HG03135 (cell line): Measurements from ENCODE around the gene TULP3.
A peak's percentile ranks its signal among the peaks of the same experiment; 100 is the strongest.

ENCODE experiments used
- ATAC-seq: cut with Tn5 transposase; IDR thresholded peaks from one replicate; pipeline ENCODE4 v1.9.1; 2021; ENCODE audit warnings: mild to moderate bottlenecking, moderate library complexity; ENCODE audit not compliant: unreplicated experiment

Gene TULP3

GRCh38 chr12:2877047-2877952 lies 13.4 kb upstream of the TULP3 start, which contains the start of the genes FOXM1 and RHNO1:
TSS of gene FOXM1 (minus strand) at chr12:2877174. CDS start at chr12:2874478, 2,696 bp downstream.
TSS of gene RHNO1 (plus strand) at chr12:2877223. CDS start at chr12:2885367, 8,144 bp downstream.
- peak; percentile 66 for ATAC-seq

DNA sequence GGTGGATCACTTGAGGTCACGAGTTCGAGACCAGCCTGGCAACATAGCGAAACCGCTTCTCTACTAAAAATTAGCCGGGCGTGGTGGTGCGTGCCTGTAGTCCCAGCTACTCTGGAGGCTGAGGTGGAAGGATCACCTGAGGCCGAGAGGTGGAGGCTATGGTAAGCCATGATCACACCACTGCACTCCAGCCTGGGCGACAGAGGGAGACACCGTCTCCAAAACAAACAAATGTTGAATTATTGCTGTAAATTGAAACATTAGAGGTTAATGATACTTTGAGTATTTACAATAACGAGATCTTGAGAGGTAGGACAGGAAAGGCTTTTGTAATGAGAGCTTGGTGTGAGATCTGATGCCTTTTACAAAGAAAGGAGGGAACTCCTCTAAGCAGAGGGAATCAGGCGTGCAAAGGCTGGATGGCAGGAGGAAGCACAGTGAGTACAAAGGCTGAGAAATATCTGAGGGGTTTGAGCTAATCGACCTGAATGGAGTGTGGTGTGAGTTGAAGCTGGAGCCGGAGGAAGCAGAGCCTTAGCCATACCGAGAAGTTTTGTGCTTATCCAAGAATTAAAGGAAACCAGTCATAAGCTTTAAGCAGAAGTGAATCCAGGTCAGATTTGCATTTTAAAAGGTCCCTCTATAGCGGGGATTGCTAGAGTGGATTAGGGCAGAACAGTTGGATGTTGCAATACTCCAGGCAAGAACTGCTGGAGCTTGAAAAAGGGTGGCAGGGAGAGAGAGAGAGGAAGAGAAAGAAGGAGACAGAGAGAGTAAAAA lies 12.5 kb upstream of the TULP3 start:
- ATAC-seq, result no peak

- no peak for ATAC-seq
Observed at GRCh38 chr12:2879853-2880252, 10.8 kb upstream of the TULP3 start.

- no peak for ATAC-seq
Observed at GRCh38 chr12:2884810-2885209, 5.9 kb upstream of the TULP3 start.

GRCh38 chr12:2886768-2887450 lies 3.8 kb upstream of the TULP3 start:
- no peak for ATAC-seq

- ATAC-seq, result no peak
Observed at GRCh38 chr12:2890001-2890387, 697 bp upstream of the TULP3 start.

GRCh38 chr12:2891240-2892053 lies 756 bp downstream of the TULP3 start:
- ATAC-seq, result peak; percentile 10

GRCh38 chr12:2892246-2892645 lies 1.6 kb downstream of the TULP3 start:
- no peak for ATAC-seq

- no peak for ATAC-seq
Observed at GRCh38 chr12:2893007-2893406, 2.3 kb downstream of the TULP3 start.

GRCh38 chr12:2895051-2895451 lies 4.4 kb downstream of the TULP3 start:
- no peak for ATAC-seq

- no peak for ATAC-seq
Observed at GRCh38 chr12:2895511-2895910, 4.8 kb downstream of the TULP3 start.

- ATAC-seq, result no peak
Observed at GRCh38 chr12:2897418-2897817, 6.7 kb downstream of the TULP3 start.

DNA sequence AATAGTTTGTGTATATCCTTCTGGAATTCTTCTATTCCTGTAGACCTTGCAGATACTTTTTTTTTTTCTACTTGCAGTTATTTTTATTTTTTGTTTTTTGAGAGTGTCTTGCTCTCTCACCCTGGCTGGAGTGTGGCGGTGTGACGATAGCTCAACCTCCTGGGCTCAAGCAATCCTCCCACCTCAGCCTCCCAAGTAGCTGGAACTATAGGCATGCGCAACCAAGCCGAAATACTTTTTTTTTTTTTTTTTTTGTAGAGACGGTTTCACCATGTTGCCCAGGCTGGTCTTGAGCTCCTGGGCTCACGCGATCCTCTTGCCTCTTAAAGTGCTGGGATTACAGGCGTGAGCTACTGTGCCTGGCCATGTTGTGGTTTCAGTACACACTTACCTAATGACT lies 10.0 kb downstream of the TULP3 start:
- no peak for ATAC-seq

GRCh38 chr12:2902272-2902880 lies 11.7 kb downstream of the TULP3 start:
- no peak for ATAC-seq

DNA sequence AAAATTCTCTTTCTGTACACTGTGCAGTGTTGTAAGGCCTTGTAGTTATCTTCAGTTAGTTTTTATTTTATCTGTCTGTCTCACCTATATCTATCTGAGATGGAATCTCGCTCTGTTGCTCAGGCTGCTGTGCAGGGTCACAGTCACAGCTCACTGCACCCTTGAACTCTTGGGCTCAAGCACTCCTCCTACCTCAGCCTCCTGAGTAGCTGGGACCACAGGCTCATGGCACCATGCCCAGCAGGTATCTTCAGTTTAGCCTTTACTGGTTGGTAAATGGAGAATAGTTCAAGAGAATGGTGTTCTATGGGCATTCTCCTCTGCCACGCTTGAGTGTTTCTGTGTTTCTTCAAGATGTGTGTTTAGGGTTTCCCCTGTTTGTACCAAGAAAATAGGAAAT lies 13.6 kb downstream of the TULP3 start:
- no peak for ATAC-seq

DNA sequence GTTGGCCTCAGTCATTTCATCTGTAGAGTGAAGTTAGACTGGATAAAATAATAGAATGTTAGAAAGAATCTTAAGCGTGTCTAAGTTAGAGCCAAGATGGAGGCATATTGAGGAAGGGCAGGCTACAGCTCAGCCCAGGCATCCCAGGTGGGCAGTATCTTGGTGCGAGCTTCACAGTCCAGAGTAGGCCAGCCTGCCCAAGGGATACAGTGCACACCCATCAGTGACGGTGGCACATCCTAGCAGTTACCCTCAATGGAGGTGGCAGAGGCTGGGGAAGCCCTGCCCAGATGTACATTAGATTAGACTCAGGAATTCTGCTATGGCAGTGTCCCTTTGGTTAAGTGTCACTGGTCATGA lies 21.5 kb downstream of the TULP3 start:
- no peak for ATAC-seq

DNA sequence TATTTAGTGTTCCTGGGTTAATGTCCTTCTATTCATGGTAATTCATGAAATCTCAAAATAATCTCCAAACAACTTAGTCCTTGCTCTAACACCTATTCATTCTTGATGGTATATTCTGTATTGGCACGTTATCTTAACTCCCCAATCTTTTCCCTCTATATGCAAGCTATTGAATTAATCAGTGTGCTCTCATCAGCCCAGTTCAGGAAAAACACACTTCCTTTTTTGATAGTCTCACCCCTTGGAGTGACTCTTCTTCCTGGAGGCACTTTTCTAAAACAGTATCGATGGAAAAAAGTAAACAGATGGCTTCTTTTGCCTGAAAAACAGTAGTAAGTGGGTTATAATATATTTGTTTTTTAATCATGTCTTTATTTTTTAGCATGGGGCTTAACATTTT lies 28.6 kb downstream of the TULP3 start:
- ATAC-seq, result no peak

- ATAC-seq, result no peak
Observed at GRCh38 chr12:2922329-2922728, 31.6 kb downstream of the TULP3 start.

DNA sequence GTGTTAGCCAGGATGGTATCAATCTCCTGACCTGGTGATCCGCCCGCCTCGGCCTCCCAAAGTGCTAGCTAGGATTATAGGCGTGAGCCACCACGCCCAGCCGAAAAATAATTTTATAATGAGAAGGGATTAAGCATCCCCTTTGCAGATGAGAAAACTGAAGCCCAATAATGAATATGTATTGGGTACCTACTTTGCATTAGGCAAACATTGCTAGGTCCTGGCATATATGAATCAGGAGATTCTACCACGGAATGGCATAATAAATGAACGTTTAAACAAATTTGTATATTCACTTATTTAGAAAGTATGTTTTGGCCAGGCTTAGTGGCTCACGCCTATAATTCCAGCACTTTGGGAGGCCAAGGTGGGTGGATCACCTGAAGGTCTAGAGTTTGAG lies 32.4 kb downstream of the TULP3 start:
- no peak for ATAC-seq

- no peak for ATAC-seq
Observed at GRCh38 chr12:2924019-2924418, 33.3 kb downstream of the TULP3 start.
